Osteoblast (primary cell): Measurements from ENCODE around the gene ADRA2A. TPM values are rescaled to one million over a fixed set of nuclear protein-coding genes. Genes with fewer than 3 reads are reported as not detected.

Experiments used
- DNase-seq: peaks from one replicate; pipeline ENCODE4 v3.0.0; 2011; ENCODE audit warnings: low spot score, mixed read lengths; ENCODE audit not compliant: insufficient read length; ENCODE audit errors: missing footprints
- H2AFZ ChIP-seq: 2 replicates; pipeline ENCODE4 v1.6.0; 2011; ENCODE audit warnings: mild to moderate bottlenecking, low read length
- H3K27ac ChIP-seq: 2 replicates; pipeline ENCODE4 v1.5.1; 2011; ENCODE audit warnings: mild to moderate bottlenecking, low read depth, low read length, moderate library complexity
- H3K27me3 ChIP-seq: 2 replicates; pipeline ENCODE4 v1.6.0; 2012; ENCODE audit warnings: mild to moderate bottlenecking, control low read depth, inconsistent platforms, low read length, moderate library complexity; ENCODE audit not compliant: insufficient read depth
- H3K36me3 ChIP-seq: 2 replicates; pipeline ENCODE4 v1.5.1; 2011; ENCODE audit warnings: mild to moderate bottlenecking, low read length, control low read depth, moderate library complexity; ENCODE audit not compliant: insufficient read depth
- H3K4me1 ChIP-seq: 2 replicates; pipeline ENCODE4 v1.5.1; 2011; ENCODE audit warnings: mild to moderate bottlenecking, low read length, control low read depth, moderate library complexity; ENCODE audit not compliant: insufficient read depth
- H3K4me2 ChIP-seq: 2 replicates; pipeline ENCODE4 v1.6.0; 2011; ENCODE audit warnings: mild to moderate bottlenecking, low read length; ENCODE audit not compliant: insufficient read depth
- H3K4me3 ChIP-seq: fragments of 200-600 bp; sonication (generic); 3 replicates; pipeline ENCODE4 v1.5.1; 2012; ENCODE audit warnings: mild to moderate bottlenecking, low read length, inconsistent platforms; ENCODE audit not compliant: insufficient read depth
- H3K79me2 ChIP-seq: 2 replicates; pipeline ENCODE4 v1.6.0; 2012; ENCODE audit warnings: mild to moderate bottlenecking, low read length, control low read depth, inconsistent platforms; ENCODE audit not compliant: insufficient read depth
- H3K9me3 ChIP-seq: 2 replicates; pipeline ENCODE4 v1.5.1; 2011; ENCODE audit warnings: low read depth, low read length, control low read depth
- H4K20me1 ChIP-seq: 2 replicates; pipeline ENCODE4 v1.6.0; 2012; ENCODE audit warnings: mild to moderate bottlenecking, low read length, control low read depth; ENCODE audit not compliant: insufficient read depth
- total RNA-seq: library from RNA; depleted of rRNA; stranded (reverse); fragments of >200 nt; gene quantifications from 2 replicates; pipeline ENCODE4 v1.2.3, GENCODE V29; 2012
- TF ChIP-seq, protein P1 (sequence below): IDR thresholded peaks from 2 replicates; pipeline ENCODE4 v1.5.1; 2011; ENCODE audit warnings: mild to moderate bottlenecking, low read depth, low read length, moderate library complexity; ENCODE audit errors: extremely low read depth

The ADRA2A gene
- total RNA-seq, 1 donor, result 0.72 TPM

GRCh38 chr10:111086574-111086973 lies 9.7 kb downstream of the ADRA2A start:
- DNase-seq, result no peak
- Histone ChIP-seq H4K20me1 (no peaks in the 10 kb centered on the region), H2AFZ (no peak overlapping the region), H3K27ac (no peak overlapping the region), H3K79me2 (no peaks in the 10 kb centered on the region), H3K27me3 (peaks cover 3% of the 10 kb centered on the region), H3K4me2 (no peak overlapping the region), H3K4me3 (no peak overlapping the region), H3K9me3 (no peaks in the 10 kb centered on the region), H3K36me3 (no peaks in the 10 kb centered on the region), H3K4me1 (no peaks in the 10 kb centered on the region)
- TF ChIP-seq, protein P1, sequence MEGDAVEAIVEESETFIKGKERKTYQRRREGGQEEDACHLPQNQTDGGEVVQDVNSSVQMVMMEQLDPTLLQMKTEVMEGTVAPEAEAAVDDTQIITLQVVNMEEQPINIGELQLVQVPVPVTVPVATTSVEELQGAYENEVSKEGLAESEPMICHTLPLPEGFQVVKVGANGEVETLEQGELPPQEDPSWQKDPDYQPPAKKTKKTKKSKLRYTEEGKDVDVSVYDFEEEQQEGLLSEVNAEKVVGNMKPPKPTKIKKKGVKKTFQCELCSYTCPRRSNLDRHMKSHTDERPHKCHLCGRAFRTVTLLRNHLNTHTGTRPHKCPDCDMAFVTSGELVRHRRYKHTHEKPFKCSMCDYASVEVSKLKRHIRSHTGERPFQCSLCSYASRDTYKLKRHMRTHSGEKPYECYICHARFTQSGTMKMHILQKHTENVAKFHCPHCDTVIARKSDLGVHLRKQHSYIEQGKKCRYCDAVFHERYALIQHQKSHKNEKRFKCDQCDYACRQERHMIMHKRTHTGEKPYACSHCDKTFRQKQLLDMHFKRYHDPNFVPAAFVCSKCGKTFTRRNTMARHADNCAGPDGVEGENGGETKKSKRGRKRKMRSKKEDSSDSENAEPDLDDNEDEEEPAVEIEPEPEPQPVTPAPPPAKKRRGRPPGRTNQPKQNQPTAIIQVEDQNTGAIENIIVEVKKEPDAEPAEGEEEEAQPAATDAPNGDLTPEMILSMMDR, result no peak

GRCh38 chr10:111087331-111087756 lies 10.5 kb downstream of the ADRA2A start:
- no peak overlapping the region for H2AFZ ChIP-seq
- no peak for DNase-seq
- H3K79me2 ChIP-seq, result no peaks in the 10 kb centered on the region
- H3K9me3 ChIP-seq, result no peaks in the 10 kb centered on the region
- no peaks in the 10 kb centered on the region for H4K20me1 ChIP-seq
- H3K4me2 ChIP-seq, result no peak overlapping the region
- peaks cover 2% of the 10 kb centered on the region for H3K27me3 ChIP-seq
- TF ChIP-seq, protein P1, result no peak
- H3K36me3 ChIP-seq, result no peaks in the 10 kb centered on the region
- H3K4me3 ChIP-seq, result no peak overlapping the region
- no peak overlapping the region for H3K27ac ChIP-seq
- no peaks in the 10 kb centered on the region for H3K4me1 ChIP-seq

- Histone ChIP-seq H3K9me3 (no peaks in the 10 kb centered on the region), H3K27ac (no peak overlapping the region), H2AFZ (no peak overlapping the region), H3K36me3 (no peaks in the 10 kb centered on the region), H4K20me1 (no peaks in the 10 kb centered on the region), H3K4me2 (no peak overlapping the region), H3K4me3 (no peak overlapping the region), H3K27me3 (peaks cover 2% of the 10 kb centered on the region), H3K79me2 (no peaks in the 10 kb centered on the region), H3K4me1 (no peaks in the 10 kb centered on the region)
- TF ChIP-seq, protein P1, result no peak
- DNase-seq, result no peak
These were observed 11.2 kb downstream of the ADRA2A start for GRCh38 chr10:111087968-111088505.

DNA sequence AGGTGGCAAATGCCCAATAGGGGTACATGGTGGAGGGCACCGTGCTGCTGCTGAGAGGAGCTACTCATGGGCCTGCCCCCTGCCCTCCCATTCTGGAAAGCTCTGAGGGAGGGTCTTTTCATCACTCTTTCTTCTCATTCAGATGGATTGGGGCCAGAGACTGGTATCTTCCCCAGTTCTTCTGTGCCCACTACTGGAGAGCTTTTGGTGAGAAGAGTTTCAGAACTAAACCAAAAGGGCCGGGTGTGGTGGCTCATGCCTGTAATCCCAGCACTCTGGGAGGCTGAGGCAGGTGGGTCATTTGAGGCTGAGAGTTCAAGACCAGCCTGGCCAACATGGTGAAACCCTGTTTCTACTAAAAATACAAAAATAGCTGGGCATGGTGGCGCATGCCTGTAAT lies 12.5 kb downstream of the ADRA2A start:
- no peaks in the 10 kb centered on the region for H3K4me1 ChIP-seq
- TF ChIP-seq, protein P1, result no peak
- no peak overlapping the region for H2AFZ ChIP-seq
- H4K20me1 ChIP-seq, result no peaks in the 10 kb centered on the region
- no peak overlapping the region for H3K4me3 ChIP-seq
- peaks cover 2% of the 10 kb centered on the region for H3K27me3 ChIP-seq
- no peaks in the 10 kb centered on the region for H3K36me3 ChIP-seq
- no peaks in the 10 kb centered on the region for H3K9me3 ChIP-seq
- no peak overlapping the region for H3K4me2 ChIP-seq
- H3K79me2 ChIP-seq, result no peaks in the 10 kb centered on the region
- no peak overlapping the region for H3K27ac ChIP-seq
- DNase-seq, result no peak
